Brain pericyte (primary cell): ENCODE measurements around the gene P2RY1.
"Not testable (repeated sequence)": the region's sequence is repeated elsewhere in the genome, so short reads cannot be mapped to it uniquely, and the experiment has no call there.

Source experiments
- DNase-seq: peaks from one replicate; pipeline ENCODE4 v3.0.0-alpha.2; 2012; ENCODE audit warnings: low read depth, low spot score

Gene P2RY1

DNA sequence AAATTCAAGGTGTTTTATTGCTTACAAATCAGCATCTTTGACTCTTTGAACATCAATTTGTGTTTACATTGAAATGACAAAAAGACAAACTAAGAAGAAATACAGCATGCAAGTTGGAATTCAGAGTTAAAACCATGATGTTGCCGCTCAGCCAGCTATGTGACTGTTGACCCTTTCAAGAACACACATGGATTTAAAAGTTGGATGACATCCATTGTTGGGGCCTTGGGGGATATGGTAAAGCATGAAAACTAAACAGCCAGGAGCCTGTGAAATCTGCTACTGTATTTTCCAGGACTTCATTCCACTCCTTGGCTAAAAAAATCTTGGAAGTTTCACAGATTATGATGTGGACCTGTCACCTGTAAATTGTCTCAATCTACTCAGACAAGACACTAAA is 4.6 kb downstream of the P2RY1 start:
- no peak for DNase-seq

- DNase-seq = no peak
Observed at GRCh38 chr3:152841131-152841530, 6.2 kb downstream of the P2RY1 start.

- no peak for DNase-seq
Observed at GRCh38 chr3:152842413-152842812, 7.5 kb downstream of the P2RY1 start.

DNA sequence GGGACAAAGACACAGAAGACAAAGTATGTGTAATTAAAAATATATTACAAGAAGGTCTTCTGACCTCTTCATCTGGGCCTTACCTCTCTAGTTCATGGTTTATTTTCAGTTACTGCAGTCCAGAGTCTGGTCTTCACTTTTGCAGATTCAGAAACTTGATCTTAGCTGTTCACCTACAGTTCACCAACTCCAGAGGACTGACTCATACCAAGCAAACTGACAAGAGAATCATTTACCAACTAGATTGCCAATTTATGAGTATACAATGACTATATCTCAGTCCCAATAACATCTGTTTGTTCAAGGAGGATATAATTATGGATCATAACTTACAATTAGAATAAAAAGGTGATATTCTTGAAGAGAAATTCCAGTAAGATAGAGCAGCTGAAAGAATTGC is 9.0 kb downstream of the P2RY1 start:
- no peak for DNase-seq

GRCh38 chr3:152846572-152847202 is 11.8 kb downstream of the P2RY1 start:
- not testable (repeated sequence) for DNase-seq

GRCh38 chr3:152847599-152847998 is 12.7 kb downstream of the P2RY1 start:
- DNase-seq = not testable (repeated sequence)

DNA sequence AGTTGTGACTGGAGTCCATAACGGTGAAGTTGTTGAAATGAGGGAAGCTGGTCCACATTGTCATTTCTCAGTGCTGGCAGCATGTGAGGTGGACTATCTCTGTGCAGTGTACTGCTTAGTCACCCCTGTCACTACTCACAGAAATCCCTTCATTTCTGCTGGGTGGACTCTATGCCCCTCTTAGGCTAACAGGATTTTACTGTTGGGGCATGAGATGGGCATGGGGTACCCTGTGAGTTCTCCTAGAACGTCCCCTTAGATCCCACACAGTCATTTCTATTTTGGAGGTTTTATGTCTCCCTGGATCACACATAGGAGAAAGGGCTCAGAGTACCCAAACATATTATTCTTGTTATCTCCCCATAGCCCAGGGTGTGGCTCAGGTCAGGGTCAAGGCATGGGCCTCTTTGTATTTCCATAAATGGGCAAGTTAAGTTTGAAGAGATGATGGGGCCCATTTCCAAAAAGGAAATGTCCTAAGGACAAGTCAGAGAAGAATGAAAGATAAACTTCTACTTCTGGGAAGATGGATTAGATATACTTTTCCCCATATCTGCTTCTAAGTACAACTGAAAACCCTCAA is 15.2 kb downstream of the P2RY1 start:
- DNase-seq = no peak

GRCh38 chr3:152853196-152853595 is 18.3 kb downstream of the P2RY1 start:
- DNase-seq = no peak

- DNase-seq = no peak
Observed at GRCh38 chr3:152857082-152857481, 22.2 kb downstream of the P2RY1 start.

DNA sequence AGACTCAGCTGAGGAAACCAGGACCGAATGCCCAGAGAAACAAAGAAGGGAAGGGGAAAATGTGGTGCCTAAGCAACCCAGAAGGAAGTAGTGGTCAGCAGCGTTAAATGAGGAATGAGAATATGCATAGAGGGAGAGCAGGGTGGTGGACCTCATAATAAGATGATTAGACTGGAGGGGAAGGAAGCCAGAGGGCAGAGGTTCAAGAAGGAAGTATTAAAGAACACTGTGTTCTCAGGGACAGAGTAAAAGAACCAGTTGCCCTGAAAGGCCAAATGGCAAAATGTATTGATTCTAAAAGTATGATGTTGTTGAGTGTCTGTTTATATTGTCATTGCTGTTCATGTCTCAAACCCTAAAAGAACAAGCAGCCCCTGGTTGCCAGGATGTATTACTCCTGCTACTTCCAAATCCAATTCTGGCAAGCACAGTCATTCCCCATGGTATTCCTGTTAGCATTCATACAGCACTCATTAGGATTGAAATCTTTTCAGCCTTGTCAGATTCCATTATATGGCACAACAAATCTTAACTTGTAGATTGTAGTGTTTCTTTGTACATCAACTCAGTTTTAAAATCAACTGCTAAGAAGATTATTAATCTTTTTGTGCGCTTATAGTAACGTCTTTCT is 23.4 kb downstream of the P2RY1 start:
- DNase-seq = no peak

- DNase-seq = no peak
Observed at GRCh38 chr3:152860736-152861135, 25.8 kb downstream of the P2RY1 start.

- DNase-seq = no peak
Observed at GRCh38 chr3:152865668-152866245, 30.8 kb downstream of the P2RY1 start.

DNA sequence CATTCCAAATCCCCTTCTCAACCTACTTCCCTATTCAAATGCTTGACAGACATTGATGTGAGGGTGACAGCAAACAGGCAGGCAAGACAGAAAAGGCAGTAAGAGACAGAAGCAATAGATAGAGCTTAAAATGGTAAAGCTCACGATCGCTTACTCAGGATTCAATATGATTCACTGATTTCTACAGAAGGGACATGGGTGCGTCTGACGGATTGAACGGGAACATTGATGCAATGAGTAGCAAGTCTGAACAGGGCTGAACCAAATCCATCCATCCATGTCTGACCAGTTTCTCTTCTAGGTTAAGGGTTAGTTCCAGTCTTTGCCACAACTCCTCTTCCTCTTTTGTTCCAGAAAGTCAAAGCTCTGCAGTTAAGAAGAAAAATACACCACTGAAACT is 35.1 kb downstream of the P2RY1 start:
- no peak for DNase-seq

GRCh38 chr3:152873314-152873713 is 38.4 kb downstream of the P2RY1 start:
- DNase-seq = not testable (repeated sequence)

DNA sequence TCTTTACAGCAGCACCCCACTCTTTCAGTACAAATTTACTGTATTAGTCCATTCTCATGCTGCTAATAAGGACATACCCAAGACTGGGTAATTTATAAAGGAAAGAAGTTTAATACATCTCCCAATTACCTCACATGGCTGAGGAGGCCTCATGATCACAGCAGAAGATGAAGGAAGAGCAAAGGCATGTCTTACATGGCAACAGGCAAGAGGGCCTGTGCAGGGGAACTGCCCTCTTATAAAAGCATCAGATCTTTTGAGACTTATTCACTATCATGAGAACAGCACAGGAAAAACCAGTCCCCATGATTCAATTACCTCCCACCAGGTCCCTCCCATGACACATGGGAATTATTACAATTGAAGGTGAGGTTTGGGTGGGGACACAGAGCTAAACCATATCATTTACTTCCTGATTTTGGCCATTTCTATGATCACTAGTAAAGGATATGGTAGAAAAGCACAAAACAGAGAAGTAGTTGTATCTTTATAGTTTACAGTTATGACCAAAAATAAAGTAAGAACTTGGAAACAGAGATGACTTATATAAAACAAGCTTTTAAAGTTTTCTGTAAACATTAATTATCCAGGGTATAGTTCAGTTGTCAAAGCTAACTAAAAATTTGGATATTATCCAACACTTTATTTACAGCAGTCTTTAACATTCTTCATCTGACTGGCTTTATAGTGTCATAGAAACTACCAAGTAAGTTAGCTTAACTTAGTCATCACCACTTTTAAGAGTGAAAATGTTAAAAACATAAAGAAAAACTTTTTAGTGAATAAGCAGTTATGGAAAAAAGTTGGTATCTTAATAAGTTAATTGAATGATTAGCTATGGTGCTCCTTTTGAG is 40.2 kb downstream of the P2RY1 start:
- DNase-seq = no peak

- DNase-seq = no peak
Observed at GRCh38 chr3:152879130-152879789, 44.3 kb downstream of the P2RY1 start.

DNA sequence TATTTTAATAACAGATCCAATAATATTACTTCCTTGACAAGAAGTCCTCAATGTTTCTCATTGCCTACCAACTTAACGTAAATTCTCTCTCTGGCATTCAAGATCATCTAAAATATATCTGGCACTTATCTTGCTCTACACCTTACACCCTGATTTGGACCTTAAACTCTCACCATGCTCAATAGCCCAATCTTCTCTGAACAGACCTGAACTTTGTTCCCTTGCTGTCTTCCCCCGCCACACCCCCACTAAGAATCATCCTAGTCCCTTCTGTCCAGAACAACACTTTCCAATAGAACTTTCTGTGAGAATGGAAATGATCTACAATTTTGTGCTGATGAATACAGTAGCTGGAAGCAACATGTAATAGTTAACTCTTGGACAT is 44.9 kb downstream of the P2RY1 start:
- no peak for DNase-seq

DNA sequence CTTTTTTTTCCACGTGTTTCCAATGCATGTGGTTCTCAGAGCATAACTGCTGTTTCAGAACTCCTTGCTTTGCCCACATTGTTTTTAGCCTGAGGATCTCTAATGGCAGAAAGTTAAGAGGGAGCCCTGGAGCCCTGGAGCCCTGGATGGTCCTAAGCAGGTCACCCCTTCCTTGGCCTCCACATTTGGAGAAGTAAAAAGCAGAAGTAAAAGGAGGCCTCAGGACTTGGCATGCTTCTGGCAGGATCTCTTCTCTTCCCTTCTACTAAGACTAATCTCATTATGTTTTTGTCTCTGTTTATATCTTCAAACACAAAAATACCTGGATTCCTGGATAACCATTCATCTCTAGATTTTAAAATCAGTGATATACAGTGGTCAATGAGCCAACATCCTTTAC is 50.1 kb downstream of the P2RY1 start:
- DNase-seq = no peak
